GM19035 (cell line): ENCODE data around the gene ZNF574.

Experiments
- ATAC-seq: cut with Tn5 transposase; IDR thresholded peaks from one replicate; pipeline ENCODE4 v1.9.1; 2021; ENCODE audit not compliant: unreplicated experiment

The ZNF574 gene

DNA sequence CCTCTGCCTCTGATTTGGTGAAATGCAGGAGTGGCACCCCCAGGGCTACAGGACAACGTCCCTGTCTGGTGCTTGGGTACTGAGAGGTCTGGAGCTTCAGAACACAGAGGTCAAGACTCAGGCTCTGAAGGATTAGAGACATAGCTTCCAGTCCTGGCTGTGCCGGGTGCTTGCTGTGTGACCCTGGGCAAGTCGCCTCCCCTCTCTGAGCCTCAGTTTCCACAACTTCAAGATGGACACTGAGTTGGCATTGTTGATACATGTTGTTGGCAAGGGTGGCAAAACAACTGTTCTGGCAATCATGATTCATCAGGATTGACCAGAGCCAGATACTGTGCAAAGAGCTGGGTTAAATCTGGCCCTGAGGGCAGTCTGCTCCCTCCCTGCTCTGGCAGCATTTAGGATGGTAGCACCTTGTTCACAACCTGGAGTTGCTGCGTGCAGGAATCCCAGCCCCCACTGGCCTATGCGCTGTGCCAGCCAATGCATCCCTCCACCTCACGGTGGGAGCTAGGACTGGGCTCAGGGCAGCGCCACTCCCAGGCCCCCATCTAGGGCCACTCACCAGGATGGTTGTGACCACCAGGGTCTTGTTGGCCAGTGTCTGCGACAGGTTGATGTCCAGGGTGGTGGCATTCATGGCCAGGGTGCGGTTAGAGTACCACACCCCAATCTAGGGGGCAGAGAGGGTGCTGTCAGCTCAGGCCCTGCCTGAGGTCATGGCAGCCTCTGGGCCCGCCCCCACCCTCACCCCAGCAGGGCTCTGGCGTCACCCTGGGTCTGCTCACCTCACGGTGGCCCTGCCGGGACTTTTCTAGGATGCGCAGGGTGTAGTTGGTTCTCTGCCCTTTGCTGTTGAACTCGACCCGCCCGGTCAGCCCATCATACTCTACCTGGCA, 22.7 kb upstream of the ZNF574 start:
- no peak for ATAC-seq

DNA sequence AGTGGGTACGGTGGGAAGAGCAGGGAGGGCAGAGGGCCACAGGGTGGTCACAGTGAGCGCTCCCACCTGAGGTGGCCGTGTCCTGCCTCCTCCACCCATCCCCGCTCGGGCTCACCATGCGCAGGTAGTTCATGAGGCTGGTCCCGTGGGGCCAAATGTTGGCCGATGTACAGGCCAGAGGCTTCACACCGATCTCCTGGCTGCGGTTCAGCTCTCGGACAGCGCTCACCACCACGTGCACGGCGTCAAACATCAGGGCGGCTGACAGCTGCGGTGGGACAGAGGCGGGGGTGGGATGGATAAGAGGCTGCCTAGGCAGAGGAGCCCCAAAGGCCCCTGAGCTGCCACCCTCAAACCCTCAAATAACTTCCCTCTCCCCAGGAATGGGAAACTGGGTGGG, 21.8 kb upstream of the ZNF574 start:
- no peak for ATAC-seq

DNA sequence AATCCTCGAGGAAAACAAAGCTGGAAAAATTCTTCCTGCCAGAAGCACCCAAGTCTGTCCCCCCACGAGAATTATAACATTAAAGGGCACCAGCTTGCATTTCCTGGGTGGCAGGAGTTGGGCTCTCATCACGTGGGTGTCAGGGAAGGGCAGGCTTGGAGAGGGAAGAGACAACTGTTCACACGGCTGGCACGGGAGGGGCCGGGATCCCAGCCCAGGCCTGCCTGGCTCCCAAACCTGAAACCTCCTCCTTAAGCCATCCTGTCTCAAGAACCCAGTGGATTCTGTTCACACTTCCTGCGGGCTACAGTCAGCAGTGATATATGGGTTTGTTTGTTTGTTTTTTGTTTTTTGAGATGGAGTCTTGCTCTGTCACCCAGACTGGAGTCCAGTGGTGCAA, 18.1 kb upstream of the ZNF574 start:
- ATAC-seq, result no peak

DNA sequence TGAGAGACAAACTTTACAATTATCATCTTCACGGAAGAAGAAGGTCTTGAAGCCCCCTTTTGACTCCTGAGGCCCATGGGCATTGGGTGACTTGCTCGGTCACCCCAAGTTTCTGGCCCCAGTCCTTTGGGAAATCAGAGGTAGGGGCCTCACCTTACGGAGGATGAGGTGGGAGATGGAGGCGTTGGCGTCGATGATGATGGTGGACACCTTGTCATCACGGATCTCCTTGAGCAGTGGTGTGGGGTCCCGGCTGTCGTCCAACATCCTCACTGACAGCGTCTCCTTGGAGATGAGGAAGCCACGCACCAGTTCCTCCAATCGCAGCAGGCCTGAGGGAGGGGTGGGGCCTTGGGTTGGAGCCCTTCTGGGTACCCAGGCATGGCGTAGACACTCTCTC, 16.8 kb upstream of the ZNF574 start:
- ATAC-seq, result no peak

DNA sequence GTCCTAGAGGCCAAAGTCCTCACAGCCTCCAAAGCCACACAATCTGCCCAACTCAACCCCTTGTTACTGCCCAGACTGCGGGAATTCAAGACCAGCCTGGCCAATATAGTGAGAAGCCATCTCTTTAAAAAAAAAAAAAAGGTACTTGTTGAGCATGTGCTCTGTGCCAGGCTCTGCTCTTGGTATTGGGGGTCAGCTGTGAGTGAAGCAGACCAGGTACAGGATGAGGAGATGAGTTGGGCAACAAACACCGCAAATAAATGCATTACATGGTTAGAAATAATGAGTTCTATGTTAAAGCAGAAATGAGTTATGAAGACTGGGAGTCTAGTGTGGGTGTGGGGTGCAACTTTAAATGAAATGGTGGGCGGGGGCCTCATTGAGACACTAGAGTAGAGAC, 15.8 kb upstream of the ZNF574 start:
- no peak for ATAC-seq

DNA sequence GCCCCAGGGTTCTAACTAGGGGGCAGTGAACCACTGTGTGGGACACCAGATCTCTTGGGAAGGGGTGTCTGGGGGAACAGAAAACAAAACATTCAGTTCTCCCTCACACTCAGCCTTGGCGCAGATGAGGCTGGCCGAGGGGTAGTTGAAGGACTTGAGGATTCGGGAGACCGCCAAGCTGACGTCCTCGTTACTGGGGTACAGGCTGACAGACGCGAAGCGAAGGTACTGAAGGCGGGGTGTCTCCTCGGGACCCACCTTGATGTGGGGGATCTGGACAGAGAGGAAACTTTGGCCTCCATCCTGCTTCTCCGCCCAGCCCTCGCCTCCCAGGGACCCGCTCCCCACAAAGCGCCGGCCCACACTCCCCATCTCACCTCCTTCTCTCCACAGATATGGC, 13.6 kb upstream of the ZNF574 start:
- no peak for ATAC-seq

DNA sequence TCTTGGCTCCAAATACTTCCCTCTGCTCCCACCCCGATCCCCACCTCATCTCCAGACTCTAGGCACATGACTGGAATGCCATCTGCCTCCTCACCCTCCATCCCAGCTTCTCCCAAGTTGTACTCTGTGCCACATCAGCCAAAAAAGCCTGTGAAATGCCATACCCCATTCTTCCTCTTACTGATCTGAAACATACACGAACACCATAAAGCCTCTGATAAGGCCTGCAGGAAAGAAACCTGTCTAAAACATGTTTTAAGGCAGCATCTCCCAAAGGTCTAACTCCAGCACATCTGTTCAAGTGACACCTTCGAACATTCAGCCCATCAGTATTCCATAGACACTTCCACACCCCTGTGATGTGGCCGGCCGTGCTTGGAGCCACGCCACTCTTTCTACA, 11.5 kb upstream of the ZNF574 start:
- ATAC-seq, result no peak

DNA sequence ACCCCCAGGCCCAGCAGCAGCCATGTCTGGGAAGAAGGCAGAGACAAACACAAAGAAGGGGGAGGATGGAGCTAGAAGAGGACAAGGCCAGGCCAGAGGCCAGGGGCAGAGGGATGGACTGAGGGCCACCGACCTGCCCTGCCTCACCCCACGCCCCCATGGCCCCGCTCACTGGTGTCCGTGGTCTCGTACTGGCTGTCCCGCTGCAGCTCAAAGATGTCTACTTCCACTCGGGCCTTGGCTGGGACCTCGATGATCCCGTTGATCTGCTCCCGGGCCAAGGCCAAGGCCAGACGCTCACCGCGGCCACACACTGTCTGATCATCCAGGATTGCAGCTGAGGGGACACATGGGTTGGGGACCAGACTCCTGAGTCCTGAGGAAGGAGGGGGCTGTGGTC, 10.9 kb upstream of the ZNF574 start:
- no peak for ATAC-seq

DNA sequence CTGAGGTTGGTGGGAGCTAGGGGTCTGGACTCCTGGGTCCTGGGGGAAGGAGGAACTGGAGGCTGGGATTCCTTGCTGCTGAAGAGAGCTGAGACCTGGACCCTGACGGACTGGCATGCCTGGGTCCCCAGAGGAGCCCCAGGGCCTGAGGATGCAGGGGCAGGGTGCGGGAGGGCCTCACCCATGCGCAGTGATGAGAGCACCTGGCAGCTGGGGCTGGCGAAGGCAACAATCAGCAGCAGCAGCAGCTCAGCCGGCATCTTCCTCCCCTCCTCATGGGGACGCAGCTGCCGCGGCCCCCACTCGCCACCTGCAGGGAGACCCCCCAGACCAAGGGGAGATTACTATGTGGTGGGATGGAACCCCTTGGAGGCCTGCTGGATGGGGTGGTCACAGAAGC, 10.5 kb upstream of the ZNF574 start:
- ATAC-seq, result no peak

DNA sequence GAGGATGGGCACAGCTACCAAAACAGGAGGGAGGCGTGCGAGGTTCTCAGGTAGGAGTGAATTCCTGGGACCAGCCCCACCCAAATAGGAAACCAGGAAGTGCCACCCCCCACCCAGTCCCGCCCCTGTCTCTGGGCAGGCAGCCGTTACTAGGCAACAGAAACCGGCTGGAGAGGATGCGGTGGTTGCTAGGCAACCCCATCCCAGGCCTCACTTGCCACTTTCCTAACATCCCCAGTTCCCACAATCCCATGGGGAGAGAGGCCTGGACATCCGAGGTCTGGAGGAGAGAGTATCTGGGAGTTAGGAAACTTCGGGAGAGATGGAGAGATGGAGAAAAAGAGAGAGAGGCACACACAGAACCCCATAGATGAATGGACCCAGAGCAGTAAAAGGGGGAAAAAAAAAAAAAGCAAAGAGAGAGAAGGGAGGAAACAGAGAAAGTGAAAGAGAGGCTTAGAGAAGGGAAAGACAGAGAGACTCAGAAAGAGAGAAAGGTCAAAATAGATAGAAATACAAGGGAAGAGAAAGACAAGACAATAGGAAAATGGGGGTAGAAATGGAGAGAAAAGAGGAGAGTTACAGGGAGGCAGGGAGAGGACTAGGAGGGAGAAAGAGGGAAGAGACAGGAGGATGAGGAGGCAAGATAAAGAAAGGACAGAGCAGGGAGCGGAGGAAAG, 9.8 kb upstream of the ZNF574 start:
- no peak for ATAC-seq

DNA sequence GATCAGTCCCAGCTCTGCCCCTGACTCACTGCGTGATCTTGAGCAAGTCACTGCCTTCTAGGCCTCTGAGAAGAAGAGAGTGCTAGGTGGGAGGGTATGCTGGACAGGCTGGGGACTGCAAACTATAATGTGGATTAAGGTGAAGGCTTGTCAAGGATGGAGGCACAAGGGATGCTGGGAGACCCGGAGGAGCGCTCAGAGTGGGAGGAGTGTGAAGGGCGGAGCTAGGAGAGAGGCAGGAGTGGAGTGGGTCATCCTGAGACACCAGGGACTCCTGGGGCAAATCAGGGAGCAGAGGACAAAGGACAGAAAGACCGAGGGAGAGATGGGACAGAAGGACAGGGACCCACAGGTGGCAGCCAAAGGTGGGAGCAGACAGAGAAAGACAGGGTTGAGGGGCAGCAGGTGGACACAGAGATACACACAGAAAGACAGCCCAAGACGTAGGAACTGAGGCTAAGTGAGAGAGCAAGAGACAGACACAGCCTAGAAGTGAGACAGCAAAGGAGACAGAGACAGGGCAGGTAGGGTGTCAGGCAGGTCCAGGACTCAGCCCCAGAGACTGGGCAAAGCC, 8.6 kb upstream of the ZNF574 start:
- ATAC-seq, result no peak

DNA sequence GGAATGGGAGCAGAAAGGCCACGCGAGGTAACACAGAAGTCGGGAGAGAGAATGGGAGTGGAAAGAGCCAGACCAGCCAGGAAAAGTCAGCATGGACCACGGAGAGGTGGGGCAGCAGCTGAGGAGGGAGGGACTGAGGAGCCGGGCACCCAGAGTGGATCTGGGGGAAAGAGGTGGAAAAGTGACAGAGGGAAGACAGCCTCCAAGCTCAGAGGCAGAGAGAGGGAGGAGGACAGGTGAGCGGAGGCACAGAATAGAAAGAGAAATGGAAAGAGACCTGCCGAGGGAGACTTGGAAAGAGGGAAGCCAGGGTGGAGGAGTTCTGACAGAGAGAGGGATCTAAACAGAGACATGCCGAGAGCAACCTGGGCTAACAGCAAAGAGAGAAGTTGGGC, 7.6 kb upstream of the ZNF574 start:
- no peak for ATAC-seq

DNA sequence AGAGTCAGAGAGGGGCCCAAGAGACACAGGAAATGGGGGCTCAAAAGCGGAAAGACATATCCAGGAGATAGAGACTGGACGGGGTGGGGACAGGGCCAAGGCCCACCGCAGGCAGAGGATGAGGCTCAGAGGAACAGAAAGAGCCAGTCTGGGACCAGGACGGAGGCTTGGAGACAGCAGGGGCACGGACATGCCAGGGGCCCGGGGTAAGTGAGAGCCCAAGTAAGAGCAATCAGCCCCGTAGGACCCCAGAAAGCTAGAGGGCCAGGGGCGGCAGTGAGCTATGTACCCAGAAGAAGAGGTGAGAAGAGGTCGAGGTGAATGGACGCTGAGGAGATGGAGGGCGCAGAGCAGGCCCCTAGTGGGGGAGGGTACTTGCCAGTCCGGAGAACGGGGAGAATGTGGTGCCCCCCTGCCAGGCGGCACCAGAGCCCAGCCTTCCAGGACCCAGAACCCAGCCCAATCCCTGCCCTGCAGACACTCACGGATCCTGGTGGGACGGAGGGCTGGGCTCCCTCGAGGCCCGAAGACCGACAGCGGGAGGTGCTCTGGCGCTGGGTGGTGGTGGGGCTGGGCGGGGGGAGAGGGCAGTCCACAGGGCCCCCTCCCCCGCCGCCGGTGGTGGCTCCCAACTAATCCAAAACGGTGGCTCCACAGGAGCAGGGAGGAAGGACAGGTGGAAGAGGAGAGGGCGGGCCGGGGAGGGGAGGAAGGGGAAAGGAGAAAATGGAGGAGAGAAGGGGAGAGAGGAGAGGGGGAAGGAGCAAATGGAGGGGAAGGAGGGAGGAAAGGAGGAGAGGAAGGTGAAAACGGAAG, 7.0 kb upstream of the ZNF574 start:
- ATAC-seq, result no peak

DNA sequence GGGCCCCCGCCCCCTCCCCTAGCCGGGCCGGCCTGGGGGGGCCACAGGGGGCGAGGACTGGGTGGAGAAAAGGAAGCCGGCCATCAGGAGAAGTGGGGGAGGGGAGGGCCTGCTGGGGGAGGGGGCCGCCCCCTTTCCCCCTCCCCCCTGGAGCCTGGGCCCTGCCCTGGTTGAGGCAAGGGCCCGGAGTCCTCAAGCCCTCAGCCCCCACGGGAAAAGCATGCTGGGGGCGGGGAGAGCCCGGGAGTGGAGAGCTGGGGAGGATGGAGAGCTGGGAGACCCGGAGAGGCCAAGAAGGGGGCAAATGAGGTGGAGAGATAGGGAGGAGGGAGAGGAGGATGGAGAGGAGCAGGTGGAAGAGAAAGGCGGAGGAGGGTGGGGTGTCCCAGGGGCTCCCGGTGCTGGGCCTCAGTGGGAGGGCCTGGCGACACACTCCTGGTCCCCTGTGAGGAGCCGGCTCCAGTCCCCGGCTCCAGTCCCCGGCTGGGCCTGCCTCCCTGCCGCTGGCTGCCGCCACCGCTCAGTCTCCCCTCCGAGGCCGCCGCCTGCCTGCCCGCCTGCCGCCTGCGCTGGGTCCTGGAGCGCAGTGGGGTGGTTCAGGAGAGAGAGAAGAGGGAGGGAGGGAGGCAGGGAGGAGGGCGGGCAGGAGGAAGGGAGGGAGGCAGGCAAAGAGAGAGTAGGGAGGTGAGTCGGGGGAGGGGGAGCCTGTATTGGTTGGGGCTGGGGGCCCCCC, 6.2 kb upstream of the ZNF574 start, which contains the start of gene GRIK5:
Gene GRIK5 (minus strand): TSS at position 588 of the 733 bp plus-strand sequence. CDS start 4,436 bp downstream, outside the sequence.
- no peak for ATAC-seq

DNA sequence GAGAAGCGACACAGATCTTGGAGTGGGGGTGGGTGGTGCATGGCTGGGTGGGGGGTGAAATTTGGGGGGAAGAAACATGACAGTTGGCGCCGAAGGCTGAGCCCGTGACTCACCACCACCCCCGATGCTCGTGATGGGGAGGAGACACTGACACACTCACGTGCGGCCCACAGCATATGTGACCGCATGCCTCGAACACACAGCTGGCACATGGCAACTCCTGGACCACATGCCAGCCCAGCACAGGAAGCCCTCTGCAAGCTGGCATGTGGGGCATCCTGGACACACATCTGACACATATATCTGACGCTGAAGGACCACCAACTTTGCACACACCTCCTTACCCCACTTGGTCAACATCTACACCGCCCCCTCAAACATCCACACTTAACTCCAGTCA, 4.7 kb upstream of the ZNF574 start:
- no peak for ATAC-seq

DNA sequence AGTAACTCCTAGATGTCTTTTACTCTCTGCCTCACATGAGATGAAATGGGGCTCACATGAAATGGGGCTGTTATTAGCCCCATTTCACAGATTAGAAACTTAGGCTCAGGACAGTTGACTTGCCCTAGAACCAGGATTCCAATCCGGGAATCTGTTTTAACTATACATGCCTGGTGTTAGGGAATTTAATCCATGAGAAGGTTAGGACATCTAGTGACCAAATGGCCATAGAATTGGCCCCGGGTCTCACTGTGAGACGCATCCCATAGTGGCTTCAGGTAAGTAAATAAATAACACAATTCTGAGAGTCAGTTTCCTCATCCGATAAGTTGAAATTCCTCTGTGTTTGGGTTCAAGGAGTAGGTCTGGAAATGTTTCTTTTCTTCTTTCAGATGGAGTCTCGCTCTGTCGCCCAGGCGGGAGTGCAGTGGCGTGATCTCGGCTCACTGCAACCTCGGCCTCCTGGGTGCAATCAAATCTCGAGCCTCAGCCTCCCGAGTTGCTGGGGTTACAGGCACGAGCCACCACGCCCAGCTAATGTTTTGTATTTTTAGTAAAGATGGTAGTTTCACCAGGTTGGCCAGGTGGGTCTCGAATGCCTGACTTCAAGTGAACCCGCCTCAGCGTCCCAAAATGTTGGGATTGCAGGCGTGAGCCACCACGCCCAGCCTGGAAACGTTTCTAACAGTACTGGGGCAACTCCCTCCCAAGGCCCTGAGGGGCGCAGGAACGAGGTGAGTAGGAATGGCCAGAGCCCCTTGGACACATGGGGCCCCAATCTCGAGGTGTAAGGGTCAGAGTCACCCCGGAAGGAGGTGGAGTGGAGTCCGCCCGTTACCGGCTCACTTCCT, 1.2 kb upstream of the ZNF574 start:
- ATAC-seq, result no peak

DNA sequence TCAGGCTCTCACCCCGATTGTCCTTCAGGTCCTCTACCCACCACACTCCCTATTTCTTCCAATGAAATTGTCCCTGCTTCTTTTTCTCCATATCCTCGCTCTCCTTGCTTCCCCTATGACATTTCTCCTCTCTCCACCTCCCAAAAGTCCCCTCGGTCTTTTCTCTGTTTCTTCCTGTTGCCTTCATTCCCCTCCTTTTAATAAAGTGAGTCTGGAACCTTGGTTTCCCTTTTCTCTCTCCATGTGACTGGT, 676 bp upstream of the ZNF574 start:
- ATAC-seq, result no peak

DNA sequence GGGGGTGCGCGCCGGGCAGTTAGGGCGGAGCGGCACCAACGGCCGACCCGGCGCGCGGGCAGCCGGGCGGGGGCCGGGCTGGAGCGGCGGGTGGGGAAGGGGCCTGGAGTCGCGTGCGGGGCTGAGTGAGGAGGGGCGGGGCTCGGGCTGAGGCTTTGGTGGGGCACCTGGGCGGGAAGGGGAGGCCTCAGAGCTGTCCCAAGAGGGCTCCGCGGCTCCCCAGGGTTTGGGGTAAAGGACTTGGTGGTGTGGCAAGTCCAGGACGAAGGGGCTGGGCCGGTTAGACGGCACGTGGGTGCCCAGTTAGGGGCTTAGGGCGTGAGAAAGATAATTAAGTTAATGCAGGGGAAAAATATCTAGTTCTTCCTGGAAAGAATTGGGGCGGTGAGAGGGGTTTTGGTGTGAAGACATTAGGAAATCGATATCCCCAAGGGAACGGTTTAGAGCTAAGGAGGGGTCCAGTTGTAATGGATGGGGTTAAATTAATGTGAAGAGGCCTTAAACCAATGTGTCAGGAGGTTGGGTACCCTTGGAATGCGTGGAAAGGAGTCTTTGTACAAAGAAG, 496 bp downstream of the ZNF574 start:
- no peak for ATAC-seq

DNA sequence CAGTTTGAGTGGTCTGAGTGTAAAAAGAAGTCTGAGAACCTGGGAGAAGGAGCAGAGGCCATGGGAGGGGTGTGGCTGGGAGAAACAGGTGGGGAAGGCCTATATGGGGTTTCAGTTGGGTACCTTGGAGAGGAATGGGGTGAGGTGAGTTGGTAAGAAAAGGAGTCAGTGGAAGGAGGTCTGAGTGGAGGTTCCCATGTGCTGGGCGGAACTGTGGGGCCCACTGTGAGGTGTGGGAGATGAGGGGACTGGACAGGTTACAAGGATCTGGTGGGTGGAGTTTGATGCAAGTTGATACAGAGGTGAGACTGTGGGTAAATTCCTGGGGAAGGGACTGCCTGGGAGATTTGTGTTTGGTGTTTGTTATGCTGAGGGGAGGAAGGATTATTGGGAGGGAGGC, 2.1 kb downstream of the ZNF574 start:
- ATAC-seq, result no peak
